Measurements from ENCODE around the gene SUPT20H.

The SUPT20H gene

DNA sequence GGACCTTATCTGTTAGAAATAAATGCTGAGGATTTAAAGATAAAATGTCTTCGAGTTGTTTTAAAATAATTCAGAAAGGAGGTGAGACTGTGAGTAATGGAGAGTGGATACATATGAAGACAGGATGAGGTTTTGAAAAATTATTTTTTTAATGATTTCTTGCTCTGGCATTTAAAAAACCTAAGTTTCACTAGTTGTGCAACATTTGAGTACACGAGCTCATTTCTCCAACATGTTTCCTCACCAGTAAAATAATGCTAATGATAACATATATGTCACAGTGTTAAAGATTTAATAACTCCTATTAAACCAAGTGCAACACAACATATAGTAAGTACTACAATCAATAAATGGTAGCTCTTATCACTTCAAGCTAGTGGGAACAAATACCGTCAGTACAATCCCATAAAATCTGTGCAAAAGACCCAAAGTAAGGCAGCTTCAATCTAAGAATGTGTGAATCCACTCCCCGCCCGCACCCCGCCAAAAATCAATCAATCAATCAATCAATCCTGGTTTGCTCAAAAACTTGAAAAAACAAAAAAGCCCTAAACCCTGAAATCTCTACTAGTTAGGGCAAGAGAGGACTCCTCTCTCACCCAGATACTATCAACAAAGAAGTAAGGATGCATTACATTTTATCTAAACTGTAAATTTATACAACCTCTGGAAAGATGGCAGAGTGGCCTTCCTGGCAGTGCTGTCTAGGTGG, 61.6 kb downstream of the SUPT20H start:
- no peak for DNase-seq

DNA sequence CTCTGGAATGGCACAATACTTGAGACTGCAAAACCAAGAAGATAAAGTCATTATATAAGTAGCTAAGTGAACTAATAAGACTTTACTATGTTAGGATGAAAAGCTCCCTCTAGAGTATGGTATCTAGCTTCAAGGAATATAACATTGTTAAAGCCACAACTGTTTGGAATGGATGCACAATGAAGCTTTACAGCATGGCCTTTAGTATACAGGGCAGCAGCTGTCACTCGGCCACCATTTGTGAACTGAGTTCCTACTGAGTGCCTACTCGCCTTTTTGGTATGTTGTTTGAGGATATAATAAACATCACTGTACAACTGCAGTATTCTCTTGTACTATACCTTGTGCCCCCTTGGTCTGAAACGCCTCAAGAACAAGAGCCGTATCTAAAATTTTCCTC, 67.1 kb downstream of the SUPT20H start:
- DNase-seq = no peak

DNA sequence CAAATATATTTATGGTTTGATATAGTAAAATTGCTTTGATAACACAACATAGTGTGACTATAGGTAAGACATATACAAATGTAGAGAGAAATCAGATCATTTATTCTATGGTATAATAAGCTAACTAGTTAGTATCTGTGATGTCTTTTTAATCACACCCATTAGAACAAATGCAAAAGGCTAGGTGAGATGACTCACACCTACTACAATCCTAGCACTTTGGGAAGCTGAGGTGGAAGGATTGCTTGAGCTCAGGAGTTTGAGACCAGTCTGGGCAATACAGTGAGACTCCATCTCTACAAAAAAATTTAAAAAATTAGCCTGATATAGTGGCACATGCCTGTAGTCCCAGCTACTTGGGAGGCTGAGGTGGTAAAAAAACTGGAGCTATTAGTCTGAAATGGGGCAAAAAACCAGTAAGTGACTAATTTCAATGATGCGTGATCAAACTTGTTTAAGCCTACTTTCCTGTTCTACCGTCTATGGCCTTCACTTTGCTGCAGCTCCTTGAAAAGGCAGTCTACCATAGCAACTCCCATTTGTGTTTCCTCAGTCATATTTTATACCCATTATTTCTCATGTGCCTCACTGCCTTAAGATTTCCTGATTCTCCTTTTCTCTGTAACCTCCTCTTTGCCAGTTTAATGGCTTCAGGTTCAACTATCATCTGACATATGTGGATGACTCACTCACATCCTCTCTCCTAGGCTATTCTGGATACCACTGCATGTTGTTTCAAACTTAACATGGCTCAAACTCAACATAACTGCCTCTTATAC, 72.8 kb downstream of the SUPT20H start:
- DNase-seq = no peak

DNA sequence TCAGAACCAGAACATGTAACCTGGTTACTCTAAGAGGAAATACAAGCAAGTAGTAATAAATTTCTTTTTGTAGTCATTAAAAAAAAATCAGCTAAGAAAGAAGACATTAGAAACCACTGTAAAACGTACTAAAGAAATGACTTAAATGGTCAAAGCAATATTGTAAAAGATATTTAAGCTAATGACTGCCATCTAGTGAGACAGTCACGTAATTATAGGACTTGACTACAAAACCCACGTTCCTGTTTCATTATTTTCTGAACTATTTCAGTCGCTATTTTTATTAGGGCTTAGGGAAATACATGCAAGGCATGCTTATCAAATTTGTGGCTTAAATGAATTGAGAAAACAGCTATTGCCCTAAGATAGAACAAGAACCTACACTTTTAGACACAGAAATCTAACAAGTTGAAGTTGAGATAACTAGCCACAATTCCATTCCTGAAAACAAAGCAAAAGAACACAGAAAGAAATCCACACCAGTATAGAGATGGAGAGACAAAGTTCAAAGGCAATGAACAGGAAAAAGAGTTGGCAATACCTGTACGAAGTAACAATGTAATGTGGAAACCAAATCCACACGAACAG, 78.2 kb downstream of the SUPT20H start:
- DNase-seq = peak; percentile 9

DNA sequence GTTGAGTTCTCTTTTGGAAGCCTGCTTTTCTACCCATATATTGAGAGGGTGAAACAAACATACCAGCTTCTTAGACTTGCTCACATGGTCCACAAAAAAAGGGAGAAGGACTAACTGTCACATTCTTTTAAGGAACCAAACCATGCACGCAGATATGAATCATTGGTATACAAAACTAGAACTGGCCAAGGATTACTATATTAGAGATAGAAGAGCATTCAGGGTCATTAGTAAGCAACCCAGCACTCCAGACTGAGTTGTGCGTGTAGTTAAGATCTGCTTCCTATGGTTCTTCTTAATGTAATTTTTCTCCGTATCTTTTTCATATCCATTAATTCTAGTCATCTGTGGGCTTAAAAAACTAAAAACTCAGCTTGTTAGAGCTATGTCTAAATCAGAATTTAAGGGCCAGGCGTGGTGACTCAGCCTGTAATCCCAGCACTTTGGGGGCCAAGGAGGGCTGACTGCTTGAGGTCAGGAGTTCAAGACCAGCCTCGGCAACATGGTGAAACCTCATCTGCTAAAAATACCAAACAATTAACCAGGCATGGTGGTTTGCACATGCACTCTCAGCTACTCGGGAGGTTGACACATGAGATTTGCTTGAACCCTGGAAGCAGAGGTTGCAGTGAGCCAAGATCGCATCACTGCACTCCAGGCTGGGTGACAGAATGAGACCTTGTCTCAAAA, 80.0 kb downstream of the SUPT20H start:
- DNase-seq = no peak

DNA sequence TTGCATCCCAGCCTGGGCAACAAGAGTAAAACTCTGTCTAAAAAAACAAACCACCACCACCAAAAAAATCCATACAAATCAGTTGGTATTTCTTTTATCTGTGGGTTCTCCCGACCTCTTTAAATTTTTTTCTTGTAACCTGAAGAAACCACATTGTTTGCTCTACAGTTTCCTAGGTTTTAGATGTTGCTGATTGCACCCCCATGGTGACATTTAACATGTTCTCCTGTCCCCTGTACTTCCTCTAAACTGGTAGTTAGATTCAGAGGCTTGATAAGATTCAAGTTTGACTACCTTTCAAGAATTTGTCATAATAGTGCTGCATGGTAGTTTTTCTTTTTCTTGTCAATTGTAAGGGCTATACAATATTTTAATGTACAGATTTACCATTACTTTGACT, 84.3 kb downstream of the SUPT20H start:
- DNase-seq = no peak

DNA sequence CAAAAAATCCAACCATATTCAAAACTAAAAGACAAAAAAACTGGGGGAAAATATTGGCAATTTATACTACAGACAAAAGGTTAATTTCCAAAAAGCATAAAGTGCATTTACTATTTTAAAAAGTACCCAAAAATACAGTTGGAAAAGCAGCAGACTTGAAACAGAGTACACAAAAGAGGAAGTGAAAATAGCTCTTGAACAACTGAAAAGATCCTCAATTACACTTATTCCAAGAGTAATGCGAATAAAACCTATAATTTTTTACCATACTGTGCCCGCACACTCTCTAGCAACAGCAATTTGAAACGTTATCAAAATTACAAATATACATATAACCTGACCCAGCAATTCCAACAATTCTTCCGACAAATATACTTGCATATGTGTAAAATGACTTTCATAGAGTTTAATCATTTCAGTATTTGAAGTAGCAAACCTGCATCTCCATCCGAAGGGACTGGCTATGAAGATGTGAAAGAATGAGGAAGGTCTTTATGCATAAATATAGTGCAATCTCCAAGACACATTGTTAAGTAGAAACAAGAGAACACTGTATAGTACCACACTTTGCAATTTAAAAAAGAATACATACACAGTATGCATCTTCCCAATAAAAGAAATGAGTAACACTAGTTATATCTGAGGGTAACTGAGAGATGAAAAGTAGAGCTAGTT, 85.7 kb downstream of the SUPT20H start:
- DNase-seq = no peak

DNA sequence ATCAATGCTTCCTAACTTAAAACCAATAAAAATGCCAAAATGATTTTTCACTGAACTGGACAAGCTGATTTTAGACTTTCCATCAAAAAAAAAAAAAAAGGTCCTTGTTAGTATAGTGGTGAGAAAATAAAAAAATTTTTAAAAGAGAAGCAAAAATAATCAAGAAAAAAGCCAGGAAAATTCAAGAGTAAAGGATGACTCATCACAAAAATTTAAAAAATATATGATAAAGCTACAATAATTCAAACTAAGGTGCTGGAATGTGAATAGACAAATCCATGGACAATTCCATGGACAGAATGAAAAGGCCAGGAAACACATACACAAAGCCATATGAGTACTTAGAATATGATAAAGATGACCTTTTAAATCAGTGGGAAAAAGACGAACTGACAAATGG, 86.5 kb downstream of the SUPT20H start:
- no peak for DNase-seq

DNA sequence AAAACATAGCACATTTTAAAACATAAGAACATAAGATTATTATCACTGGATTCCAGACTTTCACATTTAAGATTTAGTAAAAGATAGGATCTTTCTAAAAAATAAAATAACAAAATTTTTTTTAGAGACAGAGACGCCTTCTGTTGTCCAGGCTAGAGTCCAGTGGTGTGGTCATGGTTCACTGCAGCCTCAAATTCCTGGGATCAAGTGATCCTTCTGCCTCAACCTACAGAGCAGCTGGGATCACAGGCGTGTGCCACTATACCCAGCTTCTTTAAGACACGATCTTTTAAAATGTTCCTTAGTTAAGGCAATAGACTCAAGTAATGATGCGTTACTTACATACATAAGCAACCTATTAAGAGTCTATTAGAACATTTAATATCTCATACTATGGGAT, 93.1 kb downstream of the SUPT20H start:
- DNase-seq = no peak

DNA sequence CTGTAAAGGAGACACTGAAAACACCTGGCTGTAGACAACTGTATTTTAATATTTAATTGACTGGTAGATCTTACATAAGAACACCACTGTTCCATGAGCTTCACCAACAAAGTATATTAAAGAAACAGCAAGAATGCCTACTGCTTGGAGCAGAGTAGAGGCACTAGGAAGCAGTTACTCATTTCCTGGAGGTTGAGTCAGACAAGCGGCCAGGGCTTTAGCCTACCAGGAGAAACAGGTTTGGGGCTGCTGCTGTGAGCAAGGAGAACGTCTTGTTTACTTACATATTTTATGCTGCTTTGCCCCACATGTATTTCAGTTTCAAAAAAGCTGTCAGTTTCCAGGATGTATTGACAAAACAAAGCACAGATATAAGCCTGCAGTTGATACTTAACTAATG, 93.7 kb downstream of the SUPT20H start:
- no peak for DNase-seq

DNA sequence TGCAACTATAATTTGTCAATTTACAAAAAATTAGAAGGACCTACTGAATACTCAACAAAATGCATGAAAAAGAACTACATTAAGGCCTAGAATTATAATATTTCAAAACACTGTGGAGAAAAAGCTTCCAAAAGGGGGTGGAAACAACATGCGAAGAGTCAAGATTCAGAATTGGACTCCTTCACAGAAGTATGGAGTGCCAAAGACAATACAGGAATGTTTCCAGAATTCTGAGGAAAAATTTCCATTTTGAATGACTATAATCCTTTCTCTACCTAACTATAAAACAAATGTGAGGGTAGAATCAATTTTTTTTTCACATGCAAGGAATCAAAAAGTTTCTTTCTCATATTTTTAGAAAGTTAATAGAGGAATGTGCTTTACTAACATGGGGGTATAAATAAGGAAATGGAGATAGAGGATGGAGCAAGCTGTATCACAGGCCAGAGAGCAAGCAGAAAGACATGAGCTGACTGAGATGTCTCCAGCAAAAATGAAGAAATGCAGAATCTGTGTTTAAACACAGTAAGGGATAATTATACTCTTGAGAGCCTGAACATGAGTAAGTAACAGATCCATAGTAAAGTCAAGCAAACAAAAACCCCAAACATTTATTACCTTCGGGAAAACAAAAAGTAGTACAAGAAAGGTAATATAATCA, 99.9 kb downstream of the SUPT20H start:
- no peak for DNase-seq
